Measurements from ENCODE around the gene CILP2. TPM values are rescaled to one million over a fixed set of nuclear protein-coding genes. Genes with fewer than 3 reads are reported as not detected.

Gene CILP2
- total and polyA plus RNA-seq, 2 of the 8 experiments (the other 6 are each of a cell fraction or from before 2014, with no cell fraction given): 4.4 to 5.8 TPM

DNA sequence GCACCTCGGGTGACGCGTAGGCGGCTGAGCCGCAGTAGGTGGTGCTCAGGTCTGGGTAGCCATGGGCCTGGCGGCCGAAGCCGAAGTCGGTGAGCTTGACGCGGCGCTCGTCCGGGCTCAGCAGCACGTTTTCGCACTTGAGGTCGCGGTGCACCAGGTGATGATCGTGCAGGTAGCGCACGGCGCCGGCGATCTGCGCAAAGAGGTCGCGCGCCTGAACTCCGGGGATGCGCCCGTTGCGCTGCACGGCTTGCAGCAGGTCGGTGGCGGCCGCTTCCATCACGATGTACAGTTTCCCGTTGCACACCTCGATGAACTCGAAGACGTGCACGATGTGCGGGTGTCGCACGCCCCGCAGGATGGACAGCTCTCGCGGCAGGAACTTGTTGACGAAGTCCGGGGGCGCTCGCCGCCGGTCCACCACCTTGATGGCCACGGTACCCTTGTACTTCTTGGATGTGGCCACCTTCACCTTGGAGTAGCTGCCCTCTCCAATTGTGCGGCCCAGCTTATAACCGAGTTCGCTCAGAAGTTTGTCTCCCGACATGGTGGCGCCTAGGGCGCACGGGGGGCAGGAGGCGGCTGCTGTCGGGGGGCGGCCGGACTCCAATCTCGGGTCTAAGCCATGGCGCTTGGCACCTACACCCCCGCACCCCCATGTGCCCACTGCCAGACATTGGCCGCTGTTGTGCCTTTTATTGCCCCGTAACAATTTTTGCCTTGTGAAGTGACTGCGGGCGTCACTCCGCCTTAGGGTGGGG is 23.0 kb upstream of the CILP2 start, which contains the start of gene TSSK6:
Gene TSSK6 (minus strand): TSS at position 668 of the 761 bp plus-strand sequence. CDS start 121 bp downstream, at position 547.
- 0 out of 2 replicates have a peak within 1 kb of the TSS, but pooled peaks have one; percentile 81 for H2BK15ac ChIP-seq (ENCODE audit: low read length)
- peak within 1 kb of the TSS; percentile 75; the same call in 1 of the 2 replicates for H2BK12ac ChIP-seq (ENCODE audit: low read depth, low read length)
- H4K20me1 ChIP-seq (replicated peaks in 1 of 2; ENCODE audit: control insufficient read depth in 1 of 2, insufficient read depth in 2 of 2, low read length in 2 of 2): peaks cover 0 to 3% of the 10 kb centered on the region in 2 experiments
- FAIRE-seq (no peak), DNase-seq (ENCODE audit: low read depth in 1 of 2, low spot score in 2 of 2) (no peak)
- H2AFZ ChIP-seq (ENCODE audit: low read length): peak within 1 kb of the TSS; percentile 78; the same call in 1 of the 2 replicates
- peak within 1 kb of the TSS; percentile 57; the same call in 1 of the 2 replicates for H3K27ac ChIP-seq (ENCODE audit: low read depth, low read length)
- H3K36me3 ChIP-seq (ENCODE audit: control insufficient read depth in 2 of 4, insufficient read depth in 4 of 4, low read length in 3 of 4): peaks cover 0 to 11% (median 8%) of the 10 kb centered on the region in 4 experiments; a peak in 6 of 8 replicates
- no peak within 1 kb of the TSS for H2BK20ac ChIP-seq (ENCODE audit: low read length)
- ChIA-PET POLR2A (ENCODE audit: partially characterized antibody) (interaction anchor here (0.6 to 6.7 kb wide), 20 partner anchors 8 to 1078 kb away, joined by 3 to 34 read pairs (median 4); partner anchors contain the start of genes CILP2, GATAD2A and YJEFN3), CTCF (ENCODE audit: partially characterized antibody) (interaction anchor here (0.7 to 3.2 kb wide), 8 partner anchors 15 to 599 kb away, joined by 3 to 10 read pairs (median 5); no protein-coding TSS in a partner anchor)
- peaks cover 0 to 31% of the 10 kb centered on the region in 2 experiments; a peak in 2 of 4 replicates for H3K79me2 ChIP-seq (ENCODE audit: control insufficient read depth in 1 of 2, insufficient read depth in 2 of 2, low read length in 2 of 2)
- peak within 1 kb of the TSS; percentile 75 for H3K4ac ChIP-seq (replicated peaks; ENCODE audit: insufficient read length, low read depth, low read length)
- no peak for TF ChIP-seq NANOG (IDR thresholded peaks at IDR 0.05; ENCODE audit: insufficient read depth, low read depth, low read length, poor library complexity, severe bottlenecking)
- no peak for TF ChIP-seq SIX5 (IDR thresholded peaks at IDR 0.05; ENCODE audit: low read depth, low read length)
- no peak for TF ChIP-seq JUN (IDR thresholded peaks at IDR 0.05; ENCODE audit: low read depth, low read length)
- TF ChIP-seq NRF1 (IDR thresholded peaks at IDR 0.05; ENCODE audit: low read depth, low read length): no peak
- TF ChIP-seq, protein P1, sequence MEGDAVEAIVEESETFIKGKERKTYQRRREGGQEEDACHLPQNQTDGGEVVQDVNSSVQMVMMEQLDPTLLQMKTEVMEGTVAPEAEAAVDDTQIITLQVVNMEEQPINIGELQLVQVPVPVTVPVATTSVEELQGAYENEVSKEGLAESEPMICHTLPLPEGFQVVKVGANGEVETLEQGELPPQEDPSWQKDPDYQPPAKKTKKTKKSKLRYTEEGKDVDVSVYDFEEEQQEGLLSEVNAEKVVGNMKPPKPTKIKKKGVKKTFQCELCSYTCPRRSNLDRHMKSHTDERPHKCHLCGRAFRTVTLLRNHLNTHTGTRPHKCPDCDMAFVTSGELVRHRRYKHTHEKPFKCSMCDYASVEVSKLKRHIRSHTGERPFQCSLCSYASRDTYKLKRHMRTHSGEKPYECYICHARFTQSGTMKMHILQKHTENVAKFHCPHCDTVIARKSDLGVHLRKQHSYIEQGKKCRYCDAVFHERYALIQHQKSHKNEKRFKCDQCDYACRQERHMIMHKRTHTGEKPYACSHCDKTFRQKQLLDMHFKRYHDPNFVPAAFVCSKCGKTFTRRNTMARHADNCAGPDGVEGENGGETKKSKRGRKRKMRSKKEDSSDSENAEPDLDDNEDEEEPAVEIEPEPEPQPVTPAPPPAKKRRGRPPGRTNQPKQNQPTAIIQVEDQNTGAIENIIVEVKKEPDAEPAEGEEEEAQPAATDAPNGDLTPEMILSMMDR (IDR thresholded peaks at IDR 0.05; ENCODE audit: control extremely low read depth in 1 of 3, insufficient read depth in 1 of 3, low read depth in 1 of 3, low read length in 3 of 3): no peak
- TF ChIP-seq SP2 (IDR thresholded peaks at IDR 0.05; ENCODE audit: low read length): no peak
- no peak for TF ChIP-seq CBX5 (IDR thresholded peaks at IDR 0.05; ENCODE audit: low read depth, low read length)
- TF ChIP-seq ASH2L (IDR thresholded peaks at IDR 0.05; ENCODE audit: low read length): no peak
- TF ChIP-seq POLR2A (IDR thresholded peaks at IDR 0.05; ENCODE audit: control extremely low read depth in 1 of 2, low read depth in 2 of 2, low read length in 2 of 2): no peak
- peak within 1 kb of the TSS; percentile 83 for H2BK5ac ChIP-seq (ENCODE audit: low read depth, low read length)
- H3K9me3 ChIP-seq (ENCODE audit: insufficient read depth in 2 of 2, low read depth in 1 of 2, low read length in 1 of 2): no peaks in the 10 kb centered on the region
- H4K8ac ChIP-seq (ENCODE audit: extremely low read depth, insufficient read depth, low read length): peak within 1 kb of the TSS; percentile 98
- no peaks in the 10 kb centered on the region; a peak in 1 of 7 replicates for H3K27me3 ChIP-seq (replicated peaks in 1 of 4; ENCODE audit: control insufficient read depth in 3 of 4, extremely low read depth in 1 of 4, insufficient read depth in 3 of 4, low read length in 3 of 4)
- H3K23me2 ChIP-seq (ENCODE audit: low read depth, low read length): peaks cover 4% of the 10 kb centered on the region; the same call in 1 of the 2 replicates
- H3K56ac ChIP-seq (replicated peaks; ENCODE audit: insufficient read length, low read depth, low read length): peak within 1 kb of the TSS; percentile 73
- peaks cover 7% of the 10 kb centered on the region for H3K79me1 ChIP-seq (ENCODE audit: low read depth, low read length)
- H2BK120ac ChIP-seq (replicated peaks; ENCODE audit: low read depth, low read length): no peak within 1 kb of the TSS
- H3K23ac ChIP-seq (ENCODE audit: insufficient read length): no peak within 1 kb of the TSS
- WGBS, 2 experiments (ENCODE audit: extremely low coverage in 1 of 2, insufficient coverage in 1 of 2, insufficient read length in 1 of 2, insufficient replicate concordance in 2 of 2, low coverage in 1 of 2, low lambda C conversion rate in 2 of 2, missing lambda C conversion rate in 1 of 2): 94% methylated on average over 59 of the region's 74 CpGs; no CpG with 5 or more reads in 1 of the 2 experiments
- peaks cover 0 to 2% (median 0%) of the 10 kb centered on the region in 4 experiments; a peak in 1 of 7 replicates for H3K4me1 ChIP-seq (replicated peaks in 1 of 4; ENCODE audit: control insufficient read depth in 3 of 4, insufficient read depth in 4 of 4, low read length in 3 of 4)
- H3K18ac ChIP-seq (ENCODE audit: extremely low read depth, low read length): peak within 1 kb of the TSS; percentile 93
- peak within 1 kb of the TSS; percentile 61 to 83 for H3K4me2 ChIP-seq (ENCODE audit: insufficient read depth in 1 of 2, low read depth in 2 of 2, low read length in 2 of 2)
- H4K91ac ChIP-seq (replicated peaks; ENCODE audit: insufficient read length, low read length): peak within 1 kb of the TSS; percentile 73
- peak within 1 kb of the TSS; percentile 68 to 87 (median 85) for H3K4me3 ChIP-seq (ENCODE audit: extremely low read depth in 1 of 4, insufficient read depth in 2 of 4, low read depth in 3 of 4, low read length in 4 of 4)
- peak within 1 kb of the TSS; percentile 27 for H3K14ac ChIP-seq (ENCODE audit: insufficient read length)
- H3K9ac ChIP-seq (replicated peaks in 1 of 4; ENCODE audit: extremely low read depth in 1 of 4, low read depth in 3 of 4, low read length in 3 of 4): peak within 1 kb of the TSS; percentile 66 to 82 (median 78)
- 0 out of 2 replicates have a peak within 1 kb of the TSS, but pooled peaks have one; percentile 5 for H2AK5ac ChIP-seq (ENCODE audit: low read depth, low read length)
- H4K5ac ChIP-seq (ENCODE audit: insufficient read length, low read depth, low read length): peak within 1 kb of the TSS; percentile 81

Measured in H1 (cell line).